HG02852 (cell line): ENCODE results near the gene ZNF532.

ENCODE experiments used
- ATAC-seq: cut with Tn5 transposase; IDR thresholded peaks from one replicate; pipeline ENCODE4 v1.9.1; 2021; ENCODE audit warnings: mild to moderate bottlenecking, moderate library complexity; ENCODE audit not compliant: unreplicated experiment

The ZNF532 gene

GRCh38 chr18:58868440-58868839, 3.8 kb downstream of the ZNF532 start:
- ATAC-seq = no peak

- no peak for ATAC-seq
These were observed 5.5 kb downstream of the ZNF532 start for GRCh38 chr18:58870130-58870529.

GRCh38 chr18:58870621-58871020, 5.9 kb downstream of the ZNF532 start:
- ATAC-seq = no peak

- ATAC-seq = no peak
These were observed 7.1 kb downstream of the ZNF532 start for GRCh38 chr18:58871514-58872420.

- ATAC-seq = no peak
These were observed 14.0 kb downstream of the ZNF532 start for GRCh38 chr18:58878640-58879039.

- no peak for ATAC-seq
These were observed 16.8 kb downstream of the ZNF532 start for GRCh38 chr18:58881477-58881876.

- no peak for ATAC-seq
These were observed 17.4 kb downstream of the ZNF532 start for GRCh38 chr18:58882044-58882443.

- no peak for ATAC-seq
These were observed 18.0 kb downstream of the ZNF532 start for GRCh38 chr18:58882686-58883085.

- no peak for ATAC-seq
These were observed 20.0 kb downstream of the ZNF532 start for GRCh38 chr18:58884680-58885079.

GRCh38 chr18:58886431-58886830, 21.8 kb downstream of the ZNF532 start:
- no peak for ATAC-seq

GRCh38 chr18:58886864-58887612, 22.4 kb downstream of the ZNF532 start:
- ATAC-seq = peak; percentile 26

- ATAC-seq = peak; percentile 81
These were observed 22.9 kb downstream of the ZNF532 start for GRCh38 chr18:58887613-58887963.

GRCh38 chr18:58891776-58892175, 27.1 kb downstream of the ZNF532 start:
- ATAC-seq = no peak

GRCh38 chr18:58892488-58892887, 27.8 kb downstream of the ZNF532 start:
- no peak for ATAC-seq

GRCh38 chr18:58893388-58894099, 28.9 kb downstream of the ZNF532 start:
- no peak for ATAC-seq

- no peak for ATAC-seq
These were observed 30.3 kb downstream of the ZNF532 start for GRCh38 chr18:58894930-58895329.

GRCh38 chr18:58895385-58895784, 30.7 kb downstream of the ZNF532 start:
- no peak for ATAC-seq

- peak; percentile 86 for ATAC-seq
These were observed 31.6 kb downstream of the ZNF532 start for GRCh38 chr18:58896268-58896667.

- no peak for ATAC-seq
These were observed 32.2 kb downstream of the ZNF532 start for GRCh38 chr18:58896734-58897508.

- no peak for ATAC-seq
These were observed 33.5 kb downstream of the ZNF532 start for GRCh38 chr18:58898010-58898799.
